ENCODE results near the gene AGL.

- TF ChIP-seq CTCF (IDR thresholded peaks at IDR 0.05 in 8 of 11, conservative IDR thresholded peaks at IDR 0.05 in 3 of 11) = no peak
- TF ChIP-seq POLR2AphosphoS5 (IDR thresholded peaks at IDR 0.05) = no peak
- no peak for TF ChIP-seq POLR2A (IDR thresholded peaks at IDR 0.05)
Observed at GRCh38 chr1:99886841-99887240, 36.7 kb downstream of the AGL start.

All from spleen (tissue), 7 donors.